Stimulated activated CD4-positive, alpha-beta T cell treated with anti-CD3 and anti-CD28 coated beads, Interleukin-12 subunit alpha, Interleukin-12 subunit beta, amount 100 ng/mL, for 4 hours (primary cell): ENCODE measurements around the gene CCNQ.
A peak's percentile ranks its signal among the peaks of the same experiment; 100 is the strongest.

Experiments used
- DNase-seq: peaks from one replicate; pipeline ENCODE4 v3.0.0-alpha.2; 2020

Gene CCNQ

DNA sequence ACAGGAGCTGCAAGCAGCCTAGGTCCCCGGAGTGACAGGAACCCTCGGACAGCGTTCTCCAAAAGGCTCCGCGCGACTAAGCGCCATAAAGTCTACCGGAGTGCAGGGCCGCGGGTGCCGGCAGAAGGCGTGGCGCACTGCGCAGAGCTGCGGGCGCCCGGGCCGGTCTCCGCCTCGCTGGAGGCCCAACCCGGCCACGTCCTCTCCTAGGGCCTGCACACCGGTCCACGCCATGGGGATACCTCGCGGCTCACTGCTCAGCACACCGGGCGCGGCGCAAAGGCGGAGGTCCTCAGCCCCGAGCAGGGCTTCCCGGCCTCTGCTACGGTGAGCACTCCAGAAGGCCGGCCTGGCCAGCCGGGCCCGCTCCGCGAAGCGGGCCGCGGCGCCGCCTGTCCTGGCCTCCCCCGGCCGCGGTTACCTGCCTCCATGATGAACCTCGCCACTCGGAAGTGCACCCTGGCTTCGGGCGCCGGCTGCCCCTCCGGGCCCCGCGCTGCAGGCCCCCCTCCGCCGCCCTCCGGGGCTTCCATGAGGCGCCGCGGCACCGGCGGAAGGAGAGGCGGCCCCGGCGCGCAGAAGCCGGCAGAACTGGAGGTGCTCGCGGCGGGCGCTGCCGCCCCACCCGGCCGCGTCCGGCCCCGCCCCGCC lies at the start of gene CCNQ:
Gene CCNQ, minus strand, starts transcription at position 599 of the 651 bp plus-strand sequence. Its CDS starts 66 bp downstream, at position 533.
- peak; percentile 13 for DNase-seq

DNA sequence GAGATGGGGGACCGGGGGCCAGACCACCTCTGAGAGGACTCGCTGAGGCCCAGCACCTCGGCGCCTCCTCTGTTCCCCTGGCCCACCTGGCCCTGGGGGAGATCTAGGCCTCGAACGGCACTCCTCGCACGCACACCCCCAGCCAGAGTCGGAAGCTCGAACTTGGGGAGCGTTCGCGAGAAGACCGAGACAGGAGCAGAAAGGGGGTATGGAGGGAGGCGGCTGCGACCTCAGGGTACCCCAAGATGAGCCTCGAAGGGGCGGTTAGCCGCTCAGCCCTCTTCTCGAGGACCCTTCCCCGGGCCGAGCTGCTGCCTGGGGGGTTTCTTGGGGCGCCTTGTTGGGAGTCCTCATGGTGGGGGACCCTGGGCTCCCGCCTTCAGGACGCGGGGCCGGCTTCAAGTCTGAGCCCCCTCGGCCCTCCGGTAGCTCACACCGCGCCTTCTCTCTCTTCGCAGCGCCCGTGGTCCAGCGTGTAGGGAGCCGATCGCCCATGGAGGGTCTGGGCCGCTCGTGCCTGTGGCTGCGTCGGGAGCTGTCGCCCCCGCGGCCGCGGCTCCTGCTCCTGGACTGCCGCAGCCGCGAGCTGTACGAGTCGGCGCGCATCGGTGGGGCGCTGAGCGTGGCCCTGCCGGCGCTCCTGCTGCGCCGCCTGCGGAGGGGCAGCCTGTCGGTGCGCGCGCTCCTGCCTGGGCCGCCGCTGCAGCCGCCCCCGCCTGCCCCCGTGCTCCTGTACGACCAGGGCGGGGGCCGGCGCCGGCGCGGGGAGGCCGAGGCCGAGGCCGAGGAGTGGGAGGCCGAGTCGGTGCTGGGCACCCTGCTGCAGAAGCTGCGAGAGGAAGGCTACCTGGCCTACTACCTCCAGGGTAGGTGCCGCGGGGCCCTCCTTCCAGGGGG lies 48.8 kb upstream of the CCNQ start:
- no peak for DNase-seq

DNA sequence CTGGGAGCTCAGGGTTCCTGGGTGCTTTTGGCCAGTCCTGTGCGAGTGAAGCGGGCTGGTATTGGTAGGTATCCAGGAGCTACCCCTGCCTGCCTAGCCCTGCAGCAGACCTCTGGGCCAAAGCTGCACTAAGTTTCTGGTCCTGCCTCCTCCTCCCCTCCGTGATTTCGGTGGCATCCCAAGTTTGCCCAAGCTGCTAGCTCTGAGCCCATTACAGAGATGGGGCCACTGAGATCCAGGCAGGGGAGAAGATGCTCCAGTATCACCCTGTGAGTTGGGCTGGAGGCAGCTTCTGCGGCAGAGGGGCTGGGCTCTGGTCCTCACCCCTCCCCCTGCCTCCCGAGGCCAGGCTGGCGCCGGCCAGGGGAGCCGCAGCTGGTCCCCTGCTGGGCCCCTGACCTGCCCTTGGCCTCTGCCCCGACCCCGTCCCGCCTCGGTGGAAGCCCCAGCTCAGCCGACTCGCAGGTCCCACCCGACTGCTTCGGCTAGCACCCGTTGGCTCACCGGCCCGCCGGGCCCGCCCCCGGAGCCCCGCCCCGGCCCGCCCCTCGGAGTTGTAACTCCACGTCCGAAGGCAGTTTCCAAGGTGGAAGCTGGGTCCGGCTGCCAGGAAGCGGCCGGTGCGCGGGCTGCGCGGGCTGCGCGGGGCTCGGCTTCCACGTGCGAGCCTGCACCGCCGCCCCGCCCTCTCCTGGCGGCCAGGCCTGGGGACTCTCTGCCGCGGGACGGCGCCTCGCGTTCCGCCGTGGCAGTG lies 47.9 kb upstream of the CCNQ start, which contains the start of gene DUSP9:
Gene DUSP9, plus strand, starts transcription at position 584 of the 754 bp plus-strand sequence. CDS start 751 bp downstream, outside the sequence.
- no peak for DNase-seq

DNA sequence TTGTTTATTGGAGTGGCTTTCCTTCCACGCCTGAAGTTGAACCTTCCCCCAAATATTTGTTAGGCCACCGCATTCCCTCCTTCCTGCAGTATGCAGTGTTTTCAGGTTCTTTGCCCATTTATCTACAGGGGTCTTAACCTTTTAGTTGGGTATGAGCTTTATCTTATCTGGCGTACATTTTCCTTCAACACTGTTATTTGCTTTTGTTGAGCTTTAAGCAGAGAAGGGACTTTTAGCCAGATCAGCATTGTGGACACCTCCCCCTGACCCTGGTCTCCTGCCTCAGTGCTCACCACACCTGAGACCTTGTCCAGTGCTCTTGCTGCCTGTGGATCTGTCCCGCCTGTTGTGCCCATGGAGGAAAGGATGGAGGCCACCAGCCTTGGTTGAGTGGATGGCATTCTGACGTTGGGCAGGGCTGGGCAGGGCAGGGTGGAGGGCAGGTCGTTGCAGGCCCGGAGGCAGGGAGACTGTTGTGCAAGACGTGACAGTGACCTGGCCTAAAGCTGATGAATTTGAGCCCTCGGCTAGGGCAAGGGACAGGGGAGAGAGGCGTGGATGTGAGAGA lies 47.1 kb upstream of the CCNQ start:
- DNase-seq = no peak

DNA sequence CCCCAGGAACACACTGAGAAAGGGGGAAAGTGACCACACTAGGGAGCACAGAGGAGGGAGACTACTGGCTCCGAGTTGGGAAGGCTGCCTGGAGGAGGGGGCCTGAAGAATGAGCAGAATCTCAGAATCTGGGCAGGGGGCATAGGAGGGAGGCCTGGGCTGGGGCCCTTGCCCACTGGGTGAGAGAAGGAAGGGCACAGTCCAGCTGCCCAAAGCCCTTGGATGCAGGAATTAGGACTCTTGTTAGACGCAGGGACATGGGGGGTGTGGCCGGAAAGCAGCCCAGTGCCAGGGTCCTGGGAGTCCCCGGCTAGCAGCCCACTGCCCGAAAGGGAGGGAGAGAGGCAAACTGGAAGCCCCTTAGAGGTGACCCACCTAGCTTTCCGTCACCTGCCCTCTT lies 46.2 kb upstream of the CCNQ start:
- no peak for DNase-seq

- DNase-seq = no peak
These were observed 45.6 kb upstream of the CCNQ start for GRCh38 chrX:153644356-153645125.

DNA sequence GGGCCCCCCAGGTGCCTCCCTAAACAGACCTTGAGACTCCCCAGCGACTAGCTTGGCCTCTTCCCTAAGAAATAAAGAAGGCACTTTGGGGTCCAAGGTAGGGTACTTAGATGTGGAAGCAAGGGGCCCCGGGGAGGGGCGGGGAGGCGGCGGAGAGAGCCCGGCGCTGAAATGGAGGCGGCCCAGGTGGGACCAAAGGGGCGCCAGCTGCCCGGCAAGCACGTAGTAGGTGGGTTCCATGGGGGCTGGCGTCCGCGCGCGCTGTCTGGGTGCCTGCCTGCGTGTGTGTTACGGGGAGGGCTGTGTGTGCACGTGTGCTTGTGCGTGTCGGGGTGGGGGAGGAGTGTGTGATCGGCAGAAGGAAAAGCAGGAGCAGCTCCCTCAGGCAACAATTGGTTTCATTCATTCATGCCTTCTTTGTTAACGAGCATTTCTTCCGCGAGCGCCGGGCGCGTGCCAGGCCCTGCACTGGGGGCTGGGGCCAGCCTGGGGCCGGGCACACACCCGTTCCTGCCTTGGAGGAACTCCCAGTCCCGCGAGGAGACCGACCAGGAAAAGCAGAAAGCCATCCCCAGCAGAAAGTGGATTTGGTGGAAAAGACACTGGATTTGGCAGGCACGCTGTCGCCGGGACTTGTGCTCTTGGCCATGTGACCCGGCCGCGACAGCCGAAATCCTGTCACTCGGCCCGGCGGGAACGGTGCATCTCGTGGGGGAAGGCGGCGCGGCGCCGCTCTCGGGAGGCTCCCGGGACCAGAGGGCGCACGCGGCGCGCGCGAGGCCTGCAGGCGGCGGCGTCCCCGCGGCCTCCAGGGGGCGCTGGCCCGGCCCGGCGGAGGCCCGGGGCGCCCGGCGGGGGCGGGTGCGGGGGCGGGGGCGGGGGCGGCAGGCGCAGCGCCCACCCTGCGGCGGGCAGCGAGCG lies 44.8 kb upstream of the CCNQ start:
- DNase-seq = no peak

DNA sequence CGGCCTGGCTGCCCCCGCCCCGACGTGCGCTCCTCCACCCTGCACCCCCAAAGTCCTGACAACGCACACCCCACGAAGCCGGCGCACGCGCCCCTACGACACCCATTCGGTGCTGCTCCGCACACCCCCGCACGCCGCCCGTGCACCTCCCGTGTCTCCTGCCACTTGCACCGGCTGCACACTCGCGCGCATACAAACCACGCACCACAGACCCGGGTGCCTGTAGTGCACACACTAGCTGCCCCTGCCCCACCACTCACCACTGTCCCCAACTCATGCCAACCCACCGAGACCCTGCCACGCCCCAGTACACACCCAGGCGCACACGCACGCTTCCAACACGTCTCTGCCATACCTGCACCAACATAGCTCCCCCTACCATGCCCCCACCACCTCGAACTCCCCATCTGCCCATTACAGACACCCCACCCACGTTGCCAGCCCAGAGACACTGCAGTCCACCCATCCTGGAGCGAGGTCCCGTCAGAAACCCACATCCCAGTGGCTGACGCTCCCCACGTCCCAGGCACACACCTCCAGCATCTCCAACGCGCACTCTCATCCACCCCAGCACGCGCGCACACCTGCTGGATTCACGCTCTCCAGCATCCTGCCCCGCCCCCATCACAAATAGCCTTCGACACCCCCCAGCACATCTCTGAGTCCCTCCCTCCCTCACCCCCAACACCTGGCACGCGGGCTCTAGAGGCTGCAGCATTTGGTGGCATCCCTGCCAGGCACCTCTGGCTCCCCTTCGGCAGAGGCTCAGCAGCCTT lies 43.9 kb upstream of the CCNQ start:
- no peak for DNase-seq

GRCh38 chrX:153642051-153642654 lies 43.2 kb upstream of the CCNQ start:
- no peak for DNase-seq

DNA sequence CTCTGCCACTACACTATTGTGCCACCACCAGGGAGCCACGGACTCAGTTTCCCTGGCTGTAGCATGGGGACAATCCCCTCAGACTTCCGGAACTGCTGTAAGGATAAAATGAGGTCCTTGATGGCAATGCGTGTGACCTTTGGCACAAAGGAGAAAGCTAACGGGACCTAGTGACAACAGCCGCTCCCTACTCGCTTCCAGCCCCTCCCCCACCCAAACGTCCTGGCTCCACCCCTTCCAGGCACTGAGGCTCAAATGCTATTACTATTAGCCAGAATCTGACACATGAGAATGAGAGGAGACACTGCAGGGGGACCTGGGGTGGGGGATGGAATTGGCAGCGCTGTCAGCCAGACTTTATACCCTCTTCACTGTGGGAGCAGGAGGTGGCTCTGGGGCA lies 42.7 kb upstream of the CCNQ start:
- no peak for DNase-seq

GRCh38 chrX:153640736-153641575 lies 42.0 kb upstream of the CCNQ start:
- no peak for DNase-seq

DNA sequence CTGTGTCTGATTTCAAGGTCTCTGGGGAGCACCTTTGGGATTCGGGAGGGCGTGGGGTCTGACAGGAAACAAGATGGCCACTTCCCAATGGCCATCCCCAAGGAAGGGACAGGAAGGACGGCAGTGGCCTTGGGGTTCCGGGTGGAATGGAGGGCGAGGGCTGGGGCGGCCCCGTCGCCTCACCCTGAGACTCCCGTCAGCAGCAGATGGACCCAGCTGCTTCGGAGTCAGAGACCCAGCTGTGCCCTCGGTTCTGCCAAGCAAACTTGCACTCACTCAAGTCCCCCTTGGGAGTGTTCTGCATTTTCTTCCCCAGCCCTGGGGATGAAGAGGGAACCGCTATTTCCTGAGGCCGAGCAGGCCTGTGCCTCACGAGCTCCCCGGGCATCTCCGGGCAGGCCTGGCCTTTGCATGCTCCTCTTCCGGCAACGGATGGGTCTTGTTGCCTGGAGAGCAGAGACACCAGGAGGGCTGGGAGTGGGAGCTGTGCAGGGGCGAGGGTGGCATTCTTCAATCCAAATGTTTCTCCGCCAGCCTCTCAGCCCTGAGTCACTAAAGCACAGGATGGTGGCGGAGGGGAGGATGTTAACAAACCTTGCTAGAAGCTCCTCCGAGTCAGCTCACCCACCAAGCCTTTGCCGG lies 41.2 kb upstream of the CCNQ start:
- no peak for DNase-seq

- no peak for DNase-seq
These were observed 40.5 kb upstream of the CCNQ start for GRCh38 chrX:153639177-153640044.

- DNase-seq = no peak
These were observed 39.7 kb upstream of the CCNQ start for GRCh38 chrX:153638436-153639176.

DNA sequence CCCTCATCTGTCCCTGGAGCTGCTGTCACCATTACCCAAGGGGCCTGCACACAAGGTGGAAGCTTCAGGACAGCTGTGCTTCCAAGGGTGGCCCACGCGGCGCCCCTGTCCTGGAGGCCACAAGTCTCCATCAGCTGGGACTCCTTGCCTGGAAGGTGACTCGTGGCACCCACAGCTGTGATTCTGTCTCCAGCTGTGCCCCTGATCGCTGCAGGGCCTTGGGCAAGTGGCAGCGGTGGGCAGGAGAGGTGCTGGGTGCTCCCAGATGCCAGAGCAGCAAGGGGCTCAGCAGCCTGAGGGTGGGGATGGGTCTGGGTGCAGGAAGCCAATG lies 39.1 kb upstream of the CCNQ start:
- DNase-seq = no peak

GRCh38 chrX:153637121-153638040 lies 38.4 kb upstream of the CCNQ start:
- DNase-seq = no peak
